ENCODE results near the gene KCNQ1OT1. TPM values are rescaled to one million over a fixed set of nuclear protein-coding genes. Genes with fewer than 3 reads are reported as not detected.

The KCNQ1OT1 gene
- total and polyA plus RNA-seq, 2 experiments from 2014 or later: 2.3 to 8.8 TPM

DNA sequence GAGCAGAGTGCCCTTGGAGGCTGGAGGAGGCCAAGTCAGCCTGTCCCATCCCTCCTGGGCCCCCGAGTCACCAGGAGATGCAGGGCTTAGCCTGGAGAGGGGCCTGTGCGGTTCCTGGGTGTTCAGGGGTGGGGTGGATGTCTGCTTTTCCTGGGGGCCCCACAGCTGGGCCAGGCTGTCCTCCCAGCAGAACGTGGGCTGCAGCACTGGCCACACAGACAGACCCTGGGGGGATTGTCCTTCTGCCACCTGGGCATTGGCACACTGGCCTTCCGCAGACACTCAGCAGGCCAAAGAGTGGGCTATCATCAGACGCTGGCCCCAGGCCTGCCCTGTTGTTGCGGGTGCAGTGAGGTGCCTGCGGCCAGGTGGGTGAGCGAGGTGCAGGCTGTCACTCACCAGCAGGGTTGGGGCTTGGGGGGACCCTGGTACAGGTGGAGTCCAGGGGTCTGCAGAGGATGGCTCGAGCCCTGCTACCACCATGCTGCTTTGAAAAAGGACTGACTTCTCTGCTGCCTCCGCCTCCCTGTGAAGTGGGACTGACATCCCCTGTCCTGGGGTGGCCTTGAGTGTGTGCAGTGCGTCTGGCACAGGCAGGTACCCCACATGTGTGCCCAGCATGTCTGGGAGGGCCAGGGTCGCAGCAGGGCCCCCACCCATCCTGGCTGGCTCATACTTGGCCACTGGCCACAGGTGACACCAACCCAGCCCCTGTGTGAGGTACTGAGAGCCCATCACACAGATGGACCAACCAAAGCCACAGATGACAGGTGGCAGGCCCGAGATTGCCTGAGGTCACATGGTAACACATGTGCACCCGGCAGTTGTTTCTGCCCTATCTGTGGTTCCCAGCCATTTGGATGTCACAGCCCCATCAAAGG lies 39.0 kb upstream of the KCNQ1OT1 start:
- H3K36me3 ChIP-seq: no peaks in the 10 kb centered on the region

DNA sequence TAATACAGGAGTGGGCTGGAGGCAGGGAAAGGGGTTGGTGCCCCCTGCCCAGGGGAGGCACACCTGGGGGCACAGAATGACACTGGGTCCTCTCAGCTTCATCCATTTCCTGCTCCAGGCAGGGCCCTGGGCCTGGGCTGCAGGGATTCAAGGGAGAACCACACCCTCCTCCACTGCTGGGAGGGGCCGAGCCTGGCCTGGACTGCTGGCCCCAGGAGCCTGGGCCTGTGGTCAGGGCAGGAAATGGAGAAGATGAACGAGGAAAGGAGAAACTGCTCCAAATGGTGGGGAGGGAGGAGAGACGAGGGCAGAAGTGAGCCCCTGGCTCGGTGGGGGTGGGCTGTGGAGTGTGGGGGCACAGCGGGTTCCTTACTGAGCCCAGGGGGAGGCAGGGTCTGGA lies 38.1 kb upstream of the KCNQ1OT1 start:
- H3K9me3 ChIP-seq (ENCODE audit: low read depth): no peaks in the 10 kb centered on the region
- peak in 1 of 2 donors; percentile 69 for DNase-seq (ENCODE audit: low read depth in 1 of 2, low spot score in 1 of 2)

More for the DNA sequence above, 39.0 kb upstream of the KCNQ1OT1 start:
- Histone ChIP-seq H3K4me1 (ENCODE audit: low read depth) (peaks cover 6% of the 10 kb centered on the region), H3K27me3 (no peaks in the 10 kb centered on the region), H3K4me3 (no peak overlapping the region), H3K27ac (no peak overlapping the region), H3K9me3 (ENCODE audit: low read depth) (no peaks in the 10 kb centered on the region)
- TF ChIP-seq, protein P1, sequence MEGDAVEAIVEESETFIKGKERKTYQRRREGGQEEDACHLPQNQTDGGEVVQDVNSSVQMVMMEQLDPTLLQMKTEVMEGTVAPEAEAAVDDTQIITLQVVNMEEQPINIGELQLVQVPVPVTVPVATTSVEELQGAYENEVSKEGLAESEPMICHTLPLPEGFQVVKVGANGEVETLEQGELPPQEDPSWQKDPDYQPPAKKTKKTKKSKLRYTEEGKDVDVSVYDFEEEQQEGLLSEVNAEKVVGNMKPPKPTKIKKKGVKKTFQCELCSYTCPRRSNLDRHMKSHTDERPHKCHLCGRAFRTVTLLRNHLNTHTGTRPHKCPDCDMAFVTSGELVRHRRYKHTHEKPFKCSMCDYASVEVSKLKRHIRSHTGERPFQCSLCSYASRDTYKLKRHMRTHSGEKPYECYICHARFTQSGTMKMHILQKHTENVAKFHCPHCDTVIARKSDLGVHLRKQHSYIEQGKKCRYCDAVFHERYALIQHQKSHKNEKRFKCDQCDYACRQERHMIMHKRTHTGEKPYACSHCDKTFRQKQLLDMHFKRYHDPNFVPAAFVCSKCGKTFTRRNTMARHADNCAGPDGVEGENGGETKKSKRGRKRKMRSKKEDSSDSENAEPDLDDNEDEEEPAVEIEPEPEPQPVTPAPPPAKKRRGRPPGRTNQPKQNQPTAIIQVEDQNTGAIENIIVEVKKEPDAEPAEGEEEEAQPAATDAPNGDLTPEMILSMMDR (IDR thresholded peaks at IDR 0.05; ENCODE audit: low read depth, low read length): no peak
- no peak for DNase-seq (ENCODE audit: low read depth in 1 of 2, low spot score in 1 of 2)

DNA sequence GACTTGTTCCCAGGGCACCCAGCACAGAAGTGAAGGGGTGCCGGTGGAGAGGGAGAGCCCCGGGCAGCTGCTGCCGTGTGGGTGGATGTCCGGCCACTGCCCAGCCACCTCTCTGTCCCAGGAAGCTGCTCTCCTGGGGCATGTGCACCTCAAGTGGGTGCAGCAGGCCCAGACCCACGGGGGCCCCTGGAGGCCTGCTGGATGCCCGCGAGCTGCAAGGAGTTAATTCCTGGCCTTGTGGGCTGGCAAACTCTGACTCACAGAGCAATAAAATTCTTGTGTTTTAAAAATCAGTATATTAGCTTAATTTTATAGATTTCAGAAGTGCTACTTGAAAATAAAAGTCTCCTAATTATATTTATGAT lies 37.4 kb upstream of the KCNQ1OT1 start:
- Histone ChIP-seq H3K4me1 (ENCODE audit: low read depth) (peaks cover 6% of the 10 kb centered on the region), H3K9me3 (ENCODE audit: low read depth) (no peaks in the 10 kb centered on the region), H3K36me3 (no peaks in the 10 kb centered on the region), H3K27ac (no peak overlapping the region), H3K4me3 (no peak overlapping the region), H3K27me3 (no peaks in the 10 kb centered on the region)
- TF ChIP-seq, protein P1 (IDR thresholded peaks at IDR 0.05; ENCODE audit: low read depth, low read length): no peak
- DNase-seq (ENCODE audit: low read depth in 1 of 2, low spot score in 1 of 2): no peak

More for the DNA sequence above, 38.1 kb upstream of the KCNQ1OT1 start:
- peaks cover 6% of the 10 kb centered on the region for H3K4me1 ChIP-seq (ENCODE audit: low read depth)
- H3K27ac ChIP-seq: no peak overlapping the region
- no peaks in the 10 kb centered on the region for H3K27me3 ChIP-seq
- H3K4me3 ChIP-seq: no peak overlapping the region
- H3K36me3 ChIP-seq: no peaks in the 10 kb centered on the region
- TF ChIP-seq, protein P1 (IDR thresholded peaks at IDR 0.05; ENCODE audit: low read depth, low read length): no peak

DNA sequence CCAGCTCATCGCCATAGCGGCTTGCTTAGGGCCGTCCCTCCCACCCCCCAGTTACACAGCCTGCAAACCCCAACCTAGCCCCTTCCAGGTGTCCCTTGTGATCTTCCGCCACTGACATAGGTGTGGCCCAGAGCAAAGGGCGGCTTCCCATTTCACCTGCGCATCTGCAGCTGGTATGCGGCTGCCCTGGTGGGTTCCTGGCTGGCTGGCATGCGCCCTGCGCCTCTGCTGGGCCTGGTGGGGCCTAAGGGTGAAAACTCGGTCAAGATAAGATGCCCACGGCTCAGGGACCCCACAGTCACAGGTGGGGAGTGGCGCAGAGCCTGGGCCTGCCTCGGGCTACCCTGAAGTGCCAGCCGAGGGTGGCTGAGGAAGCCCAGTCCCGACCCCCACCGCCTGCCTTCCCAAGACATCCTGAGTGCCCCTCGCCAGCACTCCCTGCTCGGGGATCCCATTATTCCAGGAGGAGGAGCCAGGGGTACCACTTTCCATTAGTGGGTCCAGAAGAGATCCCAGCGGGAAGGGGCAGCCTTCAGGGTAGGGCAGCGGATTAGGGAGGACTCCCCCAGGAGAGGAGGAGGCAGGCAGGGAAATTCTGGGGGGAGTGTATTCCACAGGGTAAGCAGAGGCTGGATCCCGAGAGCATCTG lies 36.9 kb upstream of the KCNQ1OT1 start:
- no peaks in the 10 kb centered on the region for H3K27me3 ChIP-seq
- no peaks in the 10 kb centered on the region for H3K9me3 ChIP-seq (ENCODE audit: low read depth)
- TF ChIP-seq, protein P1 (IDR thresholded peaks at IDR 0.05; ENCODE audit: low read depth, low read length): no peak
- no peak overlapping the region for H3K27ac ChIP-seq
- no peak overlapping the region for H3K4me3 ChIP-seq
- H3K4me1 ChIP-seq (ENCODE audit: low read depth): peaks cover 5% of the 10 kb centered on the region
- no peaks in the 10 kb centered on the region for H3K36me3 ChIP-seq
- DNase-seq (ENCODE audit: low read depth in 1 of 2, low spot score in 1 of 2): no peak

DNA sequence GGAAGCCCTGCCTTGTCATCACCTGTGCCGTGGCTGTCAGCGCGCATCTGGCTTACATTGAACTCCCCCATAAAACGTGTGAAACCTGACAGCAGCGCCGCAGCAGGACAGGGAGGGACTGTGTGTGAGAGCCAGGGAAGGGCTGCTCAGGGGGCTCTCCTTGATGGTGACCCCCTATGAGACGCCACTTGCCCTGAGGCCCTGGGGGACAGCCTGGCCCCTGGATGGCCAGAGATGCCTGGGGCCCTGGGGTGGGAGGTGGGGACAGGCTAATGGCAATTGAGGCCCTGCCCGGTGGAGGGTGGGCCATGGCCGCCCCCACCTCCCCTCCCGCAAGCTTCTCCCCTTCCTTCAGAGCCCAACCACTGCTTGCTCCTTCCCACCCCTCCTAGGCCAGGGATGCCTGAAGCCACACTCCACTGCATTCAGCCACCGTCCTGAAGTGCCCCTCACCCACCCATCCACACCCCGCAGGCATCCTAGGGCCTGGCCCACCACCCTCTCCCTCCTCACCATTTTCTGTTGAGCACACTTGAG lies 35.3 kb upstream of the KCNQ1OT1 start:
- no peaks in the 10 kb centered on the region for H3K4me1 ChIP-seq (ENCODE audit: low read depth)
- no peaks in the 10 kb centered on the region for H3K27me3 ChIP-seq
- H3K36me3 ChIP-seq: no peaks in the 10 kb centered on the region
- no peak overlapping the region for H3K27ac ChIP-seq
- TF ChIP-seq, protein P1 (IDR thresholded peaks at IDR 0.05; ENCODE audit: low read depth, low read length): no peak
- no peak for DNase-seq (ENCODE audit: low read depth in 1 of 2, low spot score in 1 of 2)
- no peak overlapping the region for H3K4me3 ChIP-seq
- H3K9me3 ChIP-seq (ENCODE audit: low read depth): no peaks in the 10 kb centered on the region

Measured in cardiac muscle cell (in vitro differentiated cells and primary cell).